GM18873 (cell line): ENCODE measurements around the gene UFC1.

Experiments
- ATAC-seq: cut with Tn5 transposase; IDR thresholded peaks from one replicate; pipeline ENCODE4 v1.9.1; 2021; ENCODE audit warnings: mild to moderate bottlenecking, moderate library complexity, moderate number of reproducible peaks; ENCODE audit not compliant: unreplicated experiment, low FRiP score

The UFC1 gene

DNA sequence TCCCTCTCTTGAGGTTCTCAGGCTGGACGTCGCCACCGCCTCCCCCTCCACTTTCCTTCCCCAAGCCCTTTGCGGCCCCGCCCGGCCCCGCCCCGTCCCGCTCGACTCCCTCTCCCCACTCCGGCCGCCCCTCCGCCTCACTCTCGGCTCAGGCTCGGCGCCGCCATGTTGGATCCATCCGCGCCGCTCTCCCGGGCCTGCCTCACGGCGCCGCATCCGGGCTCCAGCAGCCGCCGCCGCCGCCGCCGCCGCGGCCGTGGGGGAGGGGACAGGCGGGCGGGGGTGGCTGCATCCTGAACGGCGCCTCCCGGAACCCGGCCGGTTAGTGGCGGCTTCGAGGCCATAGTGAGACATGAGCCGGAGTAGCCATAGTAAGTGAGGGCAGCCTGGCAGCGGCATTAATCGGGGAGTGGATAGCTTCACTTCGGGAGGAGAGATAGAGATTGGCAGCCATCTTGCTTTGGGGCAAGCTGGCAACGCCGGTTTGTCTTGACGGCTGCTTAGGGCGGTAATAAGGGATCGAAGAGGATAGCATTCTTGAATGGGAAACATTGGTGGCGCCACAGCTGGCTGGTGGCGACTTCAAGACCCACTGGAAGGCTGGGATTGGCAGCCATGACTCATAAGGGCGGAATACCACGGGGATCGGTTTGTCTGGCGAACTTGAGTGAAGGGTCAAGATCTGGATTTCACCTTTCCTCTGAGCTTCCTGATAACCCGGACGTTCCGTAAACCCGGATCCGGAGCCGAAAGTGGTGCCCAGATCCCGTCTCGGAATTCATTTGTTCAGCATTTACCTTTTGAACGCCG lies 21.2 kb upstream of the UFC1 start, which contains the start of gene DEDD:
TSS of gene DEDD (minus strand) at position 258 of the 810 bp plus-strand sequence. CDS start 8,205 bp downstream, outside the sequence.
- ATAC-seq, result peak; percentile 94

- no peak for ATAC-seq
These were observed 20.5 kb upstream of the UFC1 start for GRCh38 chr1:161133220-161133740.

- ATAC-seq, result no peak
These were observed 15.9 kb upstream of the UFC1 start for GRCh38 chr1:161137881-161138280.

GRCh38 chr1:161138431-161138830 lies 15.3 kb upstream of the UFC1 start:
- no peak for ATAC-seq

DNA sequence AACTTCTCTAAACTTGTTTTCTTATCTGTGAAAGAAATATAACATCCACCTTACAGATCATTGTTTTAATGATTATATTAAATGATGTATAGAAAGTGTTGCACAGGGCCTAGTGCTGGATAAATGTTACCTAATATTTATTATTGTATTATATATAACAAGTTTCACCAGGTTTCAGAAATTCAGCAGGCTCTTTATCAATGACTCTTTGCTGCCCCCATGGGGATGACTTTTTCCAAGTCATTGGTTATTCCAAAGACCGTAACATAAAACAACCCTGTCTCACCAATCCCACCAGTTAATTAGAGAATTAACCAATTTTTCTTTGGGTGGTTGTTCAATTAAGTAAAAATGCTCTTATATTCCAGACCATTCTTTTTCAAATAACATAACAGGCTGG lies 14.0 kb upstream of the UFC1 start:
- ATAC-seq, result no peak

- no peak for ATAC-seq
These were observed 12.9 kb upstream of the UFC1 start for GRCh38 chr1:161140755-161141400.

GRCh38 chr1:161145832-161146231 lies 7.9 kb upstream of the UFC1 start:
- no peak for ATAC-seq

GRCh38 chr1:161153176-161153575 lies 602 bp upstream of the UFC1 start:
- ATAC-seq, result no peak

GRCh38 chr1:161157867-161158266 lies 4.1 kb downstream of the UFC1 start:
- ATAC-seq, result no peak

- no peak for ATAC-seq
These were observed 4.7 kb downstream of the UFC1 start for GRCh38 chr1:161158316-161159010.

DNA sequence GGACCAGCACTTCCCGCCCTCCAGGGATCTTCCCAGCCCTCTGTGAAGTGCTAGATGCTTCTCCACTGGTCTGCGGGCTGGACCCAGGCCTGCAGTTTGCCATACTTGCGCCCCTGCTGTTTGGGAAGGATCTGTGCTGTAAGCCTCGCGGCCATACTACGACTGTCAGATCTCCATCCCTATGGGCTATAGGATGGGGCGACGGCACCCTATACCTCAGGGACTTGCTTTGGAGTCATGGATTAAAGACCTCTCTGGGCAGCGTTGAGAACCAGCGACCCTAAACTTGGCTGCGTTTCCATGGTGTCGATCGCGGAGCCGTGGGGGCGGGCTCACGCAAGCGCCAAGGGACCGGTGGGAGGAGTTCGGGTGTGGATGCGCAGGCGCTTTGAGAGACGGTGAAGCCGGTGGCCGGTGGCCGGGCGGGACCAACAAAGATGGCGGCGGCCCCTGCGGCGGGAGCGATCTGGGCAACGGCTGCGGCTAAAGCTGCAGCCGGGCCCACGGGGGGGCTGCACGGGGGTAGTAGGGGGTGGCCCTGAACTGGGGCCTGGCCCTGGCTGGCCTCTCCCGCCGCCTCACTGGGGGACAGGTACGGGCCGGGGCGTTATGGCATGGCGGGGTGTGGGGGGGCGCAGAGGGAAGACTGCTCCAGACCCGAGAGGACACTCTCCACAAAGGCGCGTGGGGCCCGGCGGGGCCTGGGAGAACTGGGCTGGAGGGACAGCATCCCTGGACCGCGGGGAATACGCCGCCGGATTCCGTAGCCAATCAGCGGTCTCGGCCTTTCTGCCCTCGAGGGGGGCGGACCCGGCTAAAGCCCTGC lies 5.5 kb downstream of the UFC1 start, which contains the start of gene USP21:
TSS of gene USP21 (plus strand) at position 414 of the 826 bp plus-strand sequence. CDS start 1,141 bp downstream, outside the sequence.
- peak; percentile 62 for ATAC-seq

DNA sequence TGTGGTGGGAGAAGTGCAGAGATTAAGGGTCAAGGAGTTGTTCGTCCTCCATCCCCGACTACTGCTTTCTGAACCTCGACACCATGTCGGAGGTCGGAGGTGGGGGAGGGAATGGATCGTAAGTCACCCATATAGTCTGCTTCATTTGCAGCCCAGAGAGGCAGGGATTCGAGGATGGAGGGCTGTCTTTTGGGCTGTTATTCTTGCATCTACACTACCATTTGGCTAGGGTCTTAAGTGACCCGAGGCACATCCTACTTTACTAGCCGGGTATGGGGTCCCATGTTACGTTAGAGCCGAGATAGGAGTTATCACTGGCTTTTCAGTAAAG lies 6.1 kb downstream of the UFC1 start:
- ATAC-seq, result no peak

DNA sequence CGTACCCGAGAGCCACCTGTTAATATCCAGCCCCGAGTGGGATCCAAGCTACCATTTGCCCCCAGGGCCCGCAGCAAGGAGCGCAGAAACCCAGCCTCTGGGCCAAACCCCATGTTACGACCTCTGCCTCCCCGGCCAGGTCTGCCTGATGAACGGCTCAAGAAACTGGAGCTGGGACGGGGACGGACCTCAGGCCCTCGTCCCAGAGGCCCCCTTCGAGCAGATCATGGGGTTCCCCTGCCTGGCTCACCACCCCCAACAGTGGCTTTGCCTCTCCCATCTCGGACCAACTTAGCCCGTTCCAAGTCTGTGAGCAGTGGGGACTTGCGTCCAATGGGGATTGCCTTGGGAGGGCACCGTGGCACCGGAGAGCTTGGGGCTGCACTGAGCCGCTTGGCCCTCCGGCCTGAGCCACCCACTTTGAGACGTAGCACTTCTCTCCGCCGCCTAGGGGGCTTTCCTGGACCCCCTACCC lies 6.9 kb downstream of the UFC1 start:
- ATAC-seq, result no peak

DNA sequence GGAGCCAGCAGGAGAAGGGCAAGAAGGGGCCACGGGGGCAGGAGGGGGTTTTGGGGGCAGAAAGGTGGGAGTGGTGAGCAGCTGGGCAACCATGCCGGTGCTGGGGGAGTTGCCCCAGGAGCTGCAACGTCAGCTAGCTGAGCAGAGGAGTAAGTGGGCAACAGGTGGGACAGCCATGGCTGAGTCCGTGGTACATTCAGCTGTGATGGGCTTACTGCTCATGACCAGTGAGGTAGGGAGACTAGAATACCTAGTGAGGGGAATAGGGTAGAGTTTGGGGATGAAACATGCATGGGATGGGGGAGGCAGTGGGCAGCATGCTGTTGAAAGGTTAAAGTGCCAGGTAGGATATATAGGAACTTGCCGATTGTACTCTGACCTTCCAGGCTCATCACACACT lies 7.9 kb downstream of the UFC1 start:
- no peak for ATAC-seq

GRCh38 chr1:161162052-161162451 lies 8.3 kb downstream of the UFC1 start:
- ATAC-seq, result no peak

DNA sequence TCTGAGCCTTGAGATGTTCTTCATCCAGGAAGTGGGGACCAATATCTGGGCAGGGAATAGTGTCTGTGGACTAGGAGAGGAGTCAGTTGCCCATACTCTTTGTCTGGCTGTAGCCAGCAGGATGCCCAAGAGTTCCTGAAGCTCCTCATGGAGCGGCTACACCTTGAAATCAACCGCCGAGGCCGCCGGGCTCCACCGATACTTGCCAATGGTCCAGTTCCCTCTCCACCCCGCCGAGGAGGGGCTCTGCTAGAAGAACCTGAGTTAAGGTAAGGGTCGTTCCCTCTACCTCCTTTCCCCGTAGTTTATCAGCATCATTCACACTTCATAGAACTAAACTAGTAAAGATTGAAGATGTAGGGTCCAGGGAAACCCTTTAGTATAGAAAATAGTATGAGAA lies 9.0 kb downstream of the UFC1 start:
- no peak for ATAC-seq

DNA sequence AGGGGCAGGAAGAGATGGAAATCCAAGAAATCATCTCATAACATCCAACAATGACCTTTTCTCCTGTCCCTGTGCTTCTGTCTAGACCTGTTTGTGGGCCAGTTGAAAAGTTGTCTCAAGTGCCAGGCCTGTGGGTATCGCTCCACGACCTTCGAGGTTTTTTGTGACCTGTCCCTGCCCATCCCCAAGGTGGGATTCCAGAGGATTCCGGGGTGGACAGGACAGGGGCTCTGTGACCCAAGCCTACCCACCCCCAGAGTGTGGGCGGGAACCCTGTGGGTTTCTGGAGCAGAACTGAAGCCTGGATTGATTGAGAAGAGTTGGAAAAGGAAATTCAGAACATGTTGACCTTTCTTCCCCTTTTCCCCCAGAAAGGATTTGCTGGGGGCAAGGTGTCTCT lies 10.0 kb downstream of the UFC1 start:
- no peak for ATAC-seq

- ATAC-seq, result no peak
These were observed 11.3 kb downstream of the UFC1 start for GRCh38 chr1:161164901-161165610.
